ENCODE measurements around the gene TBC1D14.

DNA sequence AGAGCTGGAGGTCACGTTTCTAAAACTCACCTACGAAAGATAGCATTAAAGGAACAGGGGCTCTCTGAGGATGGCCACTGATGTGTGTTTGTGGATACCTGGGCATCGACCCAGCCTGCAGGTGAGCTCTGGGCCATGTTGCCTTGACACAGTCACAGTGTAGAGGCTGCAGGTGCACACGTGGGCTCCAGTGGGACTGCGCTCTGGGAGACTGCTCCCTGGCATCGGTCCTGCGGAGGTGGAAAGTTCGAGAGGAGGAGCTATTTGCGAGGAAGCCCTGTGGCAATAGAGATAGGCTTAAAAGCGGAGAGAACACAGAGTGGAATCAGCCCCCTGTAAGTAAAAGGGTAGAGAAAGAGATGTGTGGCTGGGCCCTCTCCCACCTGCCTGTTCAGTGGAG lies 121.2 kb downstream of the TBC1D14 start:
- TF ChIP-seq POLR2A (IDR thresholded peaks at IDR 0.05; ENCODE audit: low read length) (no peak), GATA1 (IDR thresholded peaks at IDR 0.05; ENCODE audit: low read depth, low read length) (no peak)

Measured in erythroblast (primary cell).